Stomach (tissue), 4 donors: ENCODE measurements around the gene ARFIP1.

ENCODE experiments used
- CTCF ChIP-seq, 7 experiments: fragments of 450-650 bp in 4 of 7; fragments of 200-600 bp in 3 of 7; sonication (generic) in 3 of 7; IDR thresholded peaks; one replicate each; pipeline ENCODE4 v1.5.1; 2016 to 2019; ENCODE audit warnings: antibody characterized with exemption in 7 of 7, control low read depth in 2 of 7, mild to moderate bottlenecking in 1 of 7
- EP300 ChIP-seq: sonication (generic); formaldehyde crosslinking; IDR thresholded peaks from one replicate; pipeline ENCODE4 v1.6.1; 2017; ENCODE audit warnings: antibody characterized with exemption
- POLR2A ChIP-seq, 4 donors: fragments of 450-650 bp; IDR thresholded peaks; one replicate each; pipeline ENCODE4 v1.6.1; 2016; ENCODE audit warnings: antibody characterized with exemption in 4 of 4, control low read depth in 2 of 4, mild to moderate bottlenecking in 1 of 4, moderate library complexity in 1 of 4
- POLR2AphosphoS5 ChIP-seq, 3 donors: sonication (generic); formaldehyde crosslinking; IDR thresholded peaks; one replicate each; pipeline ENCODE4 v1.6.1; 2016; ENCODE audit warnings: antibody characterized with exemption in 3 of 3

GRCh38 chr4:152956650-152957436 is 177.1 kb downstream of the ARFIP1 start:
- peak in 1 of 3 donors; percentile 72 for TF ChIP-seq POLR2AphosphoS5 (IDR thresholded peaks at IDR 0.05)
- no peak for TF ChIP-seq CTCF (IDR thresholded peaks at IDR 0.05)
- TF ChIP-seq POLR2A (IDR thresholded peaks at IDR 0.05), result no peak
- no peak for TF ChIP-seq EP300
